H4 (cell line): ENCODE results near the gene KLK6. TPM values are rescaled to one million over a fixed set of nuclear protein-coding genes. Genes with fewer than 3 reads are reported as not detected.

Source experiments
- DNase-seq: peaks from one replicate; pipeline ENCODE4 v3.0.0-alpha.2; 2015; ENCODE audit warnings: low spot score
- total RNA-seq: library from RNA; depleted of rRNA; stranded (reverse); fragments of >200 nt; shearing (Covaris generic); gene quantifications from 2 replicates; pipeline ENCODE4 v1.2.3, GENCODE V29; 2014; rRNA removed

Gene KLK6
- total RNA-seq, 1 experiment from 2014 or later = not detected

- DNase-seq = no peak
These were observed 58.7 kb downstream of the KLK6 start for GRCh38 chr19:50910722-50911121.

DNA sequence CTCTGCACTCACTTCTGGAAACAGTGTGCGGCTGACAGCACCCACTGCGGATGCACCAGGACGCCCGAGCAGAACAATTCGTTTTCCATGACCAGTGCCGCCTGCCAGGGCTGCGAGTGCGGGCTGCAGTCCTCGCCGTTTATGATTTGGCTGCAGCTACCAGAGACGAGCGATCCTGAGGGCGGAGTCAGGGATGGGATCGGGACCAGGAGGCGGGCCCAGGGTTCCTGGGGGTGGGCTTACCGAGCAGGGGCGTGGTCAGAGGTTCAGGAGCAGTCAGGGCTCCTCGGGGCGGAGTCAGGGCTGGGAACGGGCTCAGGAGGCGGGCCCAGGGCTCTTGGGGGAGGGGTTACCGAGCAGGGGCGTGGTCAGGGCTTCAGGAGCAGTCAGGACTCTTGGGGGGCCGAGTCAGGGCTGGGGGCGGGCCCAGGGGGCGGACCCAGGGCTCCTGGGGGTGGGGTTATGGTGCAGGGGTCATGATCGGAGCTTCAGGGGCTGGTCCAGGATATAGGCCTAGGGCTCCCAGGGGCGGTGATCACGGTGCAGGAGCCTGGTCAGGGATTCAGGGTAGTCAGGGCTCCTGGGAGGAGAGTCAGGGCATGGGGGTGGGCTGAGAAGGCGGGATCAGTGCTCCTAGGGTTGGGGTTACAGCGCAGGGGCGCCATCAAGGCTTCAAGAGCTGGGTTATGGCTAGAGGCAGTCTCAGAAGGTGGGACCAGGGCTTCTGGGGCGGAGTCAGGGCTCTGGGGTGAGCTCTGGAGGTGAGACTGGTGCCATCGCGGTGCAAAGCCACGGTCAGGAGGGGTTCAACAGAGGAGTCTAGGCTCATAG, 59.9 kb downstream of the KLK6 start:
- no peak for DNase-seq

Other genes starting within 250 kb of the KLK6 start
- 0.68 and 2.2 TPM in 2 replicates for gene SHANK1, start 249.8 kb downstream of the KLK6 start, total RNA-seq
- gene CLEC11A, start 246.2 kb downstream of the KLK6 start, total RNA-seq = 0.45 and 4.6 TPM in 2 replicates
- gene GPR32, start 199.1 kb downstream of the KLK6 start, total RNA-seq = not detected in 2 replicates
- gene ACP4, start 179.2 kb downstream of the KLK6 start, total RNA-seq = not detected in 2 replicates
- not detected in 2 replicates for gene KLK1, start 145.8 kb downstream of the KLK6 start, total RNA-seq
- gene KLK15, start 136.0 kb downstream of the KLK6 start, total RNA-seq = not detected in 2 replicates
- not detected in 2 replicates for gene KLK3, start 114.7 kb downstream of the KLK6 start, total RNA-seq
- gene KLK2, start 96.2 kb downstream of the KLK6 start, total RNA-seq = not detected in 2 replicates
- not detected in 2 replicates for gene KLK4, start 58.2 kb downstream of the KLK6 start, total RNA-seq
- 0.64 TPM in 1 of 2 replicates, not detected in the other for gene KLK5, start 16.6 kb downstream of the KLK6 start, total RNA-seq
- not detected in 2 replicates for gene KLK7, start 14.3 kb upstream of the KLK6 start, total RNA-seq
- not detected in 2 replicates for gene KLK8, start 32.0 kb upstream of the KLK6 start, total RNA-seq
- gene KLK10, start 50.1 kb upstream of the KLK6 start, total RNA-seq = not detected in 2 replicates
- gene KLK11, start 57.0 kb upstream of the KLK6 start, total RNA-seq = not detected in 2 replicates
- gene KLK12, start 65.4 kb upstream of the KLK6 start, total RNA-seq = not detected in 2 replicates
- not detected in 2 replicates for gene KLK13, start 95.5 kb upstream of the KLK6 start, total RNA-seq
- gene KLK14, start 113.3 kb upstream of the KLK6 start, total RNA-seq = not detected in 2 replicates
- gene CTU1, start 138.8 kb upstream of the KLK6 start, total RNA-seq = 2.8 and 6.0 TPM in 2 replicates
- gene SIGLEC9, start 155.3 kb upstream of the KLK6 start, total RNA-seq = not detected in 2 replicates
- gene SIGLEC7, start 172.7 kb upstream of the KLK6 start, total RNA-seq = not detected in 2 replicates